Hematopoietic multipotent progenitor cell treated with erythropoietin and hydrocortisone succinate and interleukin-3 and kit ligand, for 17 days (in vitro differentiated cells): ENCODE measurements around the gene LDLRAD4.

ENCODE experiments used
- DNase-seq: peaks from one replicate; pipeline ENCODE4 v3.0.0-alpha.2; 2015; ENCODE audit warnings: low spot score

LDLRAD4 gene

GRCh38 chr18:13218368-13218991, at the start of gene LDLRAD4:
Gene LDLRAD4 (plus strand): TSS chr18:13218760.
- no peak for DNase-seq

- DNase-seq: no peak
Measured at GRCh38 chr18:13173578-13174145, 44.9 kb upstream of the LDLRAD4 start.

GRCh38 chr18:13175266-13175665, 43.3 kb upstream of the LDLRAD4 start:
- DNase-seq: no peak

- no peak for DNase-seq
Measured at GRCh38 chr18:13175754-13176210, 42.8 kb upstream of the LDLRAD4 start.

GRCh38 chr18:13176847-13177246, 41.7 kb upstream of the LDLRAD4 start:
- no peak for DNase-seq

GRCh38 chr18:13178197-13178596, 40.4 kb upstream of the LDLRAD4 start:
- no peak for DNase-seq

- no peak for DNase-seq
Measured at GRCh38 chr18:13178976-13179375, 39.6 kb upstream of the LDLRAD4 start.

- no peak for DNase-seq
Measured at GRCh38 chr18:13179566-13180113, 38.9 kb upstream of the LDLRAD4 start.

GRCh38 chr18:13180614-13181375, 37.8 kb upstream of the LDLRAD4 start:
- DNase-seq: no peak

GRCh38 chr18:13181765-13182164, 36.8 kb upstream of the LDLRAD4 start:
- DNase-seq: no peak

- DNase-seq: no peak
Measured at GRCh38 chr18:13183359-13183758, 35.2 kb upstream of the LDLRAD4 start.

- no peak for DNase-seq
Measured at GRCh38 chr18:13183790-13184189, 34.8 kb upstream of the LDLRAD4 start.

GRCh38 chr18:13184396-13184795, 34.2 kb upstream of the LDLRAD4 start:
- DNase-seq: no peak

GRCh38 chr18:13185675-13186198, 32.8 kb upstream of the LDLRAD4 start:
- DNase-seq: no peak

- no peak for DNase-seq
Measured at GRCh38 chr18:13186687-13187086, 31.9 kb upstream of the LDLRAD4 start.

- no peak for DNase-seq
Measured at GRCh38 chr18:13187498-13187897, 31.1 kb upstream of the LDLRAD4 start.

GRCh38 chr18:13191031-13191430, 27.5 kb upstream of the LDLRAD4 start:
- no peak for DNase-seq

- no peak for DNase-seq
Measured at GRCh38 chr18:13191779-13192178, 26.8 kb upstream of the LDLRAD4 start.

- DNase-seq: no peak
Measured at GRCh38 chr18:13192970-13193369, 25.6 kb upstream of the LDLRAD4 start.

- DNase-seq: no peak
Measured at GRCh38 chr18:13194239-13194638, 24.3 kb upstream of the LDLRAD4 start.

GRCh38 chr18:13198701-13199100, 19.9 kb upstream of the LDLRAD4 start:
- DNase-seq: no peak

- no peak for DNase-seq
Measured at GRCh38 chr18:13199169-13199568, 19.4 kb upstream of the LDLRAD4 start.

- DNase-seq: no peak
Measured at GRCh38 chr18:13201292-13201691, 17.3 kb upstream of the LDLRAD4 start.
